Heart left ventricle (tissue), 13 donors: ENCODE data around the gene SNIP1.
"Not testable (repeated sequence)": the region's sequence is repeated elsewhere in the genome, so short reads cannot be mapped to it uniquely, and the experiment has no call there.

Experiments used
- POLR2A ChIP-seq, 2 donors: fragments of 450-650 bp; IDR thresholded peaks; one replicate each; pipeline ENCODE4 v1.6.1; 2017; ENCODE audit warnings: antibody characterized with exemption in 2 of 2, mild to moderate bottlenecking in 2 of 2, moderate library complexity in 2 of 2
- TF ChIP-seq, protein P1 (sequence below), 12 donors: fragments of 200-600 bp; sonication (generic) in 4 of 12; IDR thresholded peaks; one replicate each; pipeline versions ENCODE4 v1.5.0 to v1.8.0; 2018 to 2022; ENCODE audit warnings: antibody characterized with exemption in 12 of 12, mild to moderate bottlenecking in 5 of 12
- donor health status: ischemic (EF 13 %, LVEDD 7.1; RV severe dilation, severe dysfunction).
- donor health status: DM: no; HTN: yes; CAD: no.
- donor health status: DM: no; HTN: no; CAD: no.
- donor health status: ischemic (EF 25% LVEDD 6.9; RV normal size, moderate dysfunction).
- donor health status: ischemic (EF 25% LVEDD 5.7; RV mildly dilated, moderate dysfunction).
- donor health status: ischemic (EF 35%, LVEDD 5.7; RV mildly dilated, moderate dysfunction).
- donor health status: nonischemic (EF 11% LVEDD 7.7; RV severe dilation, severe dysfunction).
- donor health status: DM: yes; HTN: yes; CAD: no.
- donor health status: PGD.
- donor health status: ischemic (EF 29% LVEDD 5.4; RV normal size, mild dysfunction).
- donor health status: nonischemic (EF 23%, LVEDD 6.1; RV moderate dilation, normal function).

DNA sequence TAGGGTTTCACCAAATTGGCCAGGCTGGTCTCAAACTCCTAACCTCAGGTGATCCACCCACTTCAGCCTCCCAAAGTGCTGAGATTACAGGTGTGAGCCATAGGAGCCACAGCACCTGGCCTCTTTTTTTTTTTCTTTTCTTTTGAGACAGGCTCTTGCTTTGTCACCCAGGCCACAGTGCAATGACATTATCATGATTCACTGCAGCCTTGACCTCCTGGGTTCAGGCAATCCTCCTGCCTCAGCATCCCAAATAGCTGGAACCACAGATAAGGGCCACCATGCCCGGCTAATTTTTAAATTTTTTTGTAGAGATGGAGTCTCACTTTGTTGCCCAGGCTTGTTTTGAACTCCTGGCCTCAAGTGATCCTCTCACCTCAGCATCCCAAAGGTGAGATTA lies 24.2 kb downstream of the SNIP1 start:
- TF ChIP-seq, protein P1, sequence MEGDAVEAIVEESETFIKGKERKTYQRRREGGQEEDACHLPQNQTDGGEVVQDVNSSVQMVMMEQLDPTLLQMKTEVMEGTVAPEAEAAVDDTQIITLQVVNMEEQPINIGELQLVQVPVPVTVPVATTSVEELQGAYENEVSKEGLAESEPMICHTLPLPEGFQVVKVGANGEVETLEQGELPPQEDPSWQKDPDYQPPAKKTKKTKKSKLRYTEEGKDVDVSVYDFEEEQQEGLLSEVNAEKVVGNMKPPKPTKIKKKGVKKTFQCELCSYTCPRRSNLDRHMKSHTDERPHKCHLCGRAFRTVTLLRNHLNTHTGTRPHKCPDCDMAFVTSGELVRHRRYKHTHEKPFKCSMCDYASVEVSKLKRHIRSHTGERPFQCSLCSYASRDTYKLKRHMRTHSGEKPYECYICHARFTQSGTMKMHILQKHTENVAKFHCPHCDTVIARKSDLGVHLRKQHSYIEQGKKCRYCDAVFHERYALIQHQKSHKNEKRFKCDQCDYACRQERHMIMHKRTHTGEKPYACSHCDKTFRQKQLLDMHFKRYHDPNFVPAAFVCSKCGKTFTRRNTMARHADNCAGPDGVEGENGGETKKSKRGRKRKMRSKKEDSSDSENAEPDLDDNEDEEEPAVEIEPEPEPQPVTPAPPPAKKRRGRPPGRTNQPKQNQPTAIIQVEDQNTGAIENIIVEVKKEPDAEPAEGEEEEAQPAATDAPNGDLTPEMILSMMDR (IDR thresholded peaks at IDR 0.05) = not testable (repeated sequence)
- not testable (repeated sequence) for TF ChIP-seq POLR2A (IDR thresholded peaks at IDR 0.05)
